Vagina (tissue), 2 donors: Measurements from ENCODE around the gene PALLD.

Experiments
- CTCF ChIP-seq, 3 experiments: fragments of 450-650 bp in 2 of 3; fragments of 200-600 bp in 1 of 3; sonication (generic) in 1 of 3; IDR thresholded peaks; one replicate each; pipeline ENCODE4 v1.5.1; 2017 to 2019; ENCODE audit warnings: antibody characterized with exemption in 3 of 3, mild to moderate bottlenecking in 2 of 3, moderate library complexity in 2 of 3
- POLR2A ChIP-seq, 2 donors: fragments of 450-650 bp; IDR thresholded peaks; one replicate each; pipeline ENCODE4 v1.6.1; 2017; ENCODE audit warnings: antibody characterized with exemption in 2 of 2, mild to moderate bottlenecking in 2 of 2, moderate library complexity in 2 of 2
- POLR2AphosphoS5 ChIP-seq, 2 donors: sonication (generic); formaldehyde crosslinking; IDR thresholded peaks; one replicate each; pipeline ENCODE4 v1.9.0; 2017; ENCODE audit warnings: antibody characterized with exemption in 2 of 2, mild to moderate bottlenecking in 2 of 2, low read depth in 1 of 2; ENCODE audit not compliant: insufficient read depth in 1 of 2

- TF ChIP-seq CTCF (IDR thresholded peaks at IDR 0.05) (no peak), POLR2AphosphoS5 (IDR thresholded peaks at IDR 0.05; ENCODE audit: insufficient read depth in 1 of 2, low read depth in 1 of 2) (no peak), POLR2A (IDR thresholded peaks at IDR 0.05) (no peak)
Observed at GRCh38 chr4:168822481-168822880, 325.6 kb downstream of the PALLD start.
